NCI-H526 (cell line): Measurements from ENCODE around the gene SMCO2.

Source experiments
- DNase-seq, 2 experiments: peaks; one replicate each; lab custom pipeline; 2025; lab: John Stamatoyannopoulos, UW

SMCO2 gene

DNA sequence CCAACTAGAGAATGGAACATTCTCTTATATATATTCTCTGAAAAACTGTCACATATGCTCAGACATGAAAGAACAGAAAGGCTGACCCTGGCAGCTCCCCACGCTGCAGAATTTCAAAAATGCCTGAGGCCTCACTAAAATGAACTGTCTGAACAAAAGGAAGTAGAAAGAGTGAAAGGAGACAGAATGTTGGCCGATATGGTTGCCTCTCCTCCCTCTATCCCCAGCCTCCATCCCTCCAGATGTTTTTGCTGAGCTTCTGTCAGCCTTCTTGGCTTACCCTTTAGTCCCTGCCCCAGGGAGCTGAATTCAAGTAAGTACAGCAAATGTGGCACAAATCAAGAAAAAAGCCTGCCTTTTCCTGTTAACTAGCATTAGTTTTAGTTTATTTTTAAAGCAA, 6.9 kb downstream of the SMCO2 start:
- no peak for DNase-seq

- no peak for DNase-seq
These were observed 9.1 kb downstream of the SMCO2 start for GRCh38 chr12:27455589-27455988.

DNA sequence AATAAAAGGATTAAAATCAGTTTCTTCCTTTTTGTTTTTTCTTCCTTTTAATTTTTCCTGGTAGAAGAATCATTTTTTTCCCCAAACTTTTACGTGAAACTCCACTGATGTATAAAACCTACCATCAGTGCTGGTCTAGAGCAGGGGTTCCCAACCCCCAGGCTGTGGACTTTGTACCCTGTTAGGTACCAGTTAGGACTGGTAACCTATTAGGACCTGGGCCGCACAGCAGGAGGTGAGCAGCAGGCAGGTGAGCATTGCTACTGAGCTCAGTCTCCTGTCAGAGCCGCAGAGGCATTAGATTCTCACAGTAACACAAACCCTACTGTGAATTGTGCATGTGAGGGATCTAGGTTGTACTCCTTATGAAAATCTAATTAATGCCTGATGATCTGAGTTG, 10.1 kb downstream of the SMCO2 start:
- peak; percentile 22 to 72 for DNase-seq

- DNase-seq = peak in 1 of 2 experiments; percentile 8
These were observed 14.0 kb downstream of the SMCO2 start for GRCh38 chr12:27460471-27460978.

GRCh38 chr12:27462151-27462694, 15.7 kb downstream of the SMCO2 start:
- DNase-seq = no peak

GRCh38 chr12:27462851-27463250, 16.3 kb downstream of the SMCO2 start:
- DNase-seq = no peak

DNA sequence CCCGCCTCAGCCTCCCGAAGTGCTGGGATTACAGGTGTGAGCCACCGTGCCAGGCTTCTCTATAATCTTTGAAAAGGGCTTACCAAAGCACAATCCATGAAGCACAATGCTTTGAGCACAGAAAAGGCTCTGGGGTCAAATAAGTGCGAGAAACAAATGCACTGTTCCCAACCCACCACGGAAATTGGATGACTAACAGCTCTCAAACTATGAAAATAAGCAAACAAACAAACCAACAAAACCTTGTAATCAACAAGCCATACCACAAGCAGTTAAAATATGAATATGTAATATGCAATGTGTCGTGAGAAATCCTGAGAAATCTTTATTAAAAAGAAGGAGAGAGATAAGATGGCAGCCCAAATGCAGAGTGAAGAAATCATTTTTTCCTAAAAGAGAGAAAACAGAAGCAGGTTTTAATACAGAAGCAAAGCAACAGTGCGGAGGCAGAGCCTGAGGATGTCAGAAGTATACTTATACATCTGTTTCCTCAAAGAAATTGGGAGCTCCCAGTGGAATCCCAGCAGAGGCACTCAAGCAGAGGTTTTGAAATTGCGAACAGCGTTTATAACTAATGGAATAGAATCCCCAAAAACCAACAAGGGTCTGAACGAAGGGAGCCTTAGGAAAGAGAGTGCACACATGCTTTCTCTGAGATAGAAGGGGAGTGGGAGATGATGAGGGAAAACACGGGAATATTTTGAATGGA, 17.1 kb downstream of the SMCO2 start:
- DNase-seq = no peak

DNA sequence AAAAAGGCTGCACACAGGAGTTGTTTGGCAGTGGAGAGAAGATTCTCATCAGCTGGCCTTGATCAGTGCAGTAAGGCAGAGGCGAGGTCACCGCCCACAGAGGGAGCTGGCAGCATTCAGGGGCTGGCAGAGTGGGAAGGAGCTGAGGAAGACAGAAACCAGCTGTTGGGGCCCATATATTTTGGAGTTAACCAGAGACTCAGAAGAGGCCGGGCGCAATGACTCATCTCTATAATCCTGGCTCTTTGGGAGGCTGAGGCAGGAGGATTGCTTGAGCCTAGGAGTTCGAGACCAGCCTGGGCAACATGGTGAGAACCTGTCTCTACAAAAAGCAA, 17.7 kb downstream of the SMCO2 start:
- no peak for DNase-seq

GRCh38 chr12:27467641-27468040, 21.1 kb downstream of the SMCO2 start:
- no peak for DNase-seq

DNA sequence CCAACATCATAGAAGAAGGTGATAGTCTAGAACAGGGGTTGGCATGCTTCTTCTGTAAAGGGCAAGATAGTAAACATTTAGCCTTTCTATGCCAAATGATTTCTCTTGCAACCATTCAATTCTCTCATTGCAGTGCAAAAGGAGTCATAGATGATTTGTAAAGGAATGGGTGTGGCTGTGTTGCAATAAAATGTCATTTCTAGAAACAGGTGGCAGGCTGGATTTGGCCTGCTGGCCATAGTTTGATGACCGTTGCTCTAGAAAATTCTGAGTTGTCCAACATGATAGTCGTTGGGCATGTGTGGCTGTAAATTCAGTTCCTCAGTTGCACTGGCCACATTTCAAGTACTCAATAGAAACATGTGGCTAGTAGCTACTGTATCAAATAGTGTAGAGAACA, 21.7 kb downstream of the SMCO2 start:
- DNase-seq = no peak

DNA sequence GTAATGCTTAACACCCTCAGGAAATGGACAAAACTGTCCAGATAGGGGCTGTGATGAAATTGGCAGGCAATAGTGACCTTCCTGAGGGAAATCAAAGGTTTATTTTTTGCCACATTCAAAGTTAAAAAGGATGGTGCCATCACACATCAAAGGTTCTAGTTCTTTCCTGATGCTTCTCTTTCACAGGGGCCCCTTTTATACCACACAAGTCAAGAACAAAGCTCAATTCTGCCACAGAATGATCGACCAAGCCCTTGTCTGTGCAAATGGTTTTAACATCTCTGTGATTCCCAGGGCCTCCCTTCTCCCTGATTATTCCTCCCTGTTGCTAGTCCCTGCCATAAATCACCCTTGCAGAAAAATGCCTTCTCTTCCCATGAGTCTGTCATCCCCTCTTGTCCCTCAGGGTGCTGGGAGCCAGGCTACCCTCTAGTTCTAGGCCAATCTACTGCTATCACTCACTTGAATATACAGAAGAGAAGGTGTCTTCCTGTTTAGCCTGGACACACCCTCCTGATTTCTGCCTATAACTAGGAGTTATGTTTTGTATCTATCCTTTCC, 22.7 kb downstream of the SMCO2 start:
- DNase-seq = no peak

- no peak for DNase-seq
These were observed 26.1 kb downstream of the SMCO2 start for GRCh38 chr12:27472604-27473003.

DNA sequence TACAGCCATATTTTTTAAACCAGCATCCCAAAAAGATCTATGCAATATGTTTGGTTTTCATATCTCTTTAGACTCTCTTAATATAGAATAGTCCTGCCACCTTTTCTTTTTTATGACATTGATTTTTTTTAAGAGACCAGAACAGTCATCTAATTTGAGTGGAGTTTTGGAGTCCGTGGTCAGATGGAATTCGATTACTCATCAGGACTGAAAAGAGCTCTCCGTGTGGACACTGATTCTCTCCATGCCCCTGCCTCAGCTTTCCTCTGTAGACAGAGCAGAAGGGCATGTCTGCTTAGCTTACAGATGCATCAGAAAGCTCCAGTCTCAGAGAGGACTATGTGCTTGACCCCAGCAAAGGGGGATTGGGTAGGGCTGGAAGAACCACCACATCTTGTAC, 27.8 kb downstream of the SMCO2 start:
- no peak for DNase-seq

GRCh38 chr12:27477049-27477448, 30.5 kb downstream of the SMCO2 start:
- no peak for DNase-seq

DNA sequence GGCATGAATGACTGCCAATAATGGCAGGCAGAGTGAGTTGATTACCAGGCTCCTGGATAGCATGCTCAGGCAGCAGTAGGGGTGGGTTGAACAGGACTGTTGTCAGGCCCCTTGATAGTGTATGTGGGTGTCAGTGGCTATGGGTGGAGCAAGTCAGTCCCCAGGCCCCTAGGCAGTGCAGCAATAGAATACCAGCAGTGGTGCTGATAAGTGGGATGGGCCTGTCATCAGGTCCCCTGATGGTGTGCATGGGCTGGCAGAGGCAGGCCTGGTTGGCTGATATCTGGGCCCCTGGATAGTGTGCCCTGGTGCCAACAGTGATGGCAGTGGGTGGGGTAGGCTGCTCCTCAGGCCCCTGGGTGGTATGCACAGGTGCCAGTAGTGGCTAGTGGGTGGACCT, 32.4 kb downstream of the SMCO2 start:
- DNase-seq = no peak

DNA sequence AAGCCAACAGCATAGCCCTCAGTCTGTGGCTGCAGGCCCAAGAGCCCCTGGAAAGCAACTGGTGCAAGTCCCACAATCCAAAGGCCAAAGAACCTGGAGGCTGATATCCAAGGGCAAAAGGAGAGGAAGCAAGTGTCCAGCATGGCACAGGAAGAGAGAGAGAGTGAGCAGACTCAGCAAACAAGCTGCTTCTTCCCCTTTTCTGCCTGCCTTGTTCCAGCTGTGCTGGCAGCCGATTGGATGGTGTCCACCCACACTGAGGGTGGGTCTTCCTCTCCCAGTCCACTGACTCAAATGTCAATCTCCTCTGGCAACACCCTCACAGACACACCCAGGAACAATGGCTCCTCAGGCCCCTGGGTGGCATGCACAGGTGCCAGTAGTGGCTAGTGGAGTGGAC, 33.5 kb downstream of the SMCO2 start:
- no peak for DNase-seq

DNA sequence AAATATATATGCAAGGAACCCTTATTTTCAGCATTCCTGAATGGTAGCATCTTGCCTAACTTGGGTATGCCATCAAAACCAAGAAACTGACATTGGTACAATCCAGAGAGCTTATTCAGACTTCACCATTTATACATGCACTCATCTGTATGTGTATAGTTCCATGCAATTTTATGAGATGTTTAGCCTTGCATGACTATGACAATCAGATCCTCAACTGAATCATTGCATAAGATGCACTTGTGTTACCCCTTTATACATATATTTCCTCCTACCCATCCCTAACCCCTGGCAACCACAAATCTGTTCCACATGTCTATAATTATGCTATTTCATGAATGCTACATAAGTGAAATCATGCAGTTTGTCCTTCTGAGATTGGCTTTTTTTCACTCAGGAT, 40.4 kb downstream of the SMCO2 start:
- no peak for DNase-seq

DNA sequence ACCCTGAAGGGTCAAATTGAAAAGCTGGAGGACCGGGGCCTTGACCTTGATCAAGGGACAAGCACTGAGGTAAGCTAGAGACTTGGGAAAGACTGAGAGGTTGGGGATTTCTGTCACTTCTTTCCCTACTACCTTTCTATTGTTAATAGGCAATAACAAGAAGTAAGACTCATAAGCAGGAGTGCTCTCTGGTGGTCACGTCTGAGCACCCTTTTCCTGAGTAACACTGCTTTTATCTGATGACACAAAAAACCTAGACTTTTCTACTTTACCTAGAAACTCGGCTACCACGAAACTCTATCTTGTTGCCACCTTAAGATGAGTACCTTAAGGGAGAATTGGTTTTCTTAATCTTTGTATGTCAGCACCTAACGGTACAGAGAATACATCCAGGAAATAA, 41.9 kb downstream of the SMCO2 start:
- peak in 1 of 2 experiments; percentile 13 for DNase-seq

DNA sequence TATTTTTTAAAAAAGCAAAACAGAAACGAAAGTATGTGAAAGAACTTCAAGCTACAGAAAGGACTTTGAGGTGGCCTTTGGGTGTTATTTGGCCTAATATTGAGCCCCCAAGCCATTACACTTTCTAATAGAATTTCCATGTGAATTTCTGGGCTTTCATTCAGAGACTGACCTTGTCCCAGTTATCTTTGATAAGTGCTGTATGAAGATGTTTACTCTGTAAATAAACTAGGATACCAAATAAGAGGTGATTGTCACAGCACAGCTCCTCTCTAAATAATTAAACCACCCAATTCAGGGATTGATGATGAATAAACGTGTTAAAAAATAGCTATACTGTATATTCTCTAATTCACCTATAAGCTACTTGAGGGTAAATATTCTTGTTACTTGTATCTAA, 44.7 kb downstream of the SMCO2 start:
- no peak for DNase-seq

GRCh38 chr12:27493260-27493940, 46.9 kb downstream of the SMCO2 start:
- no peak for DNase-seq

DNA sequence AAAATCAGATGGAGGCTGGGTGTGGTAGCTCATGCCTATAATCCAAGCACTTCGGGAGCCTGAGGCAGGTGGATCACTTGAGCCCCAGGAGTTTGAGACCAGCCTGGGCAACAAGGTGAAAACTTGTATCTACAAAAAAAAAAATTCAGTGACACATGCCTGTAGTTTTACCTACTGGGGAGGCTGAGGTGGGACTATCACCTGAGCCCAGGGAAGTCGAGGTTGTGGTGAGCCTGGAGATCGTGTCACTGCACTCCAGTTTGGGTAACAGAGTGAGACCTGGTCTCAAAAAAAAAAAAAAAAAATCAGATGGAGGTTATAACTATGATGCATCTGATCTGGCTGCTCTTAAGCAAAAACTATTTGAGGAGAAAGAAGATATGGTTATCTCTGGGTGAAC, 50.9 kb downstream of the SMCO2 start:
- DNase-seq = no peak

DNA sequence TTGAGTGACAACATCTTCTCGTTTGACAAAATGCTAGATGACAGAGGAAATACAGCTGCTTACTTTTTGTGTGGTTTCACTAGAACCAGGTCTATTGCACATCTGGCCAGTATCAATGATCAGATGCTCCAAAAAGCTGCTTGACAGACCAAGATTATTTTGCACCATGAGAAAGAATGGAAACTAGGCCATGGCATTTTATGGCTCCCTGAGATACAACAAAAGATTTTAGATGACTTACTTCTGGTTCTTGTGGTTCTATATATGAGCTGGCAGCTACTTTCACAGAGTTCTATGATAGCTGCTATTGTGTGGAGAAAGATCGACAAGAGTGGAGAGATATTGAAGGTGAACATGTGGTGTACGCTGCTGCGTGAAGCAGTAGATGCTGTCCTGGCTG, 51.6 kb downstream of the SMCO2 start:
- no peak for DNase-seq

DNA sequence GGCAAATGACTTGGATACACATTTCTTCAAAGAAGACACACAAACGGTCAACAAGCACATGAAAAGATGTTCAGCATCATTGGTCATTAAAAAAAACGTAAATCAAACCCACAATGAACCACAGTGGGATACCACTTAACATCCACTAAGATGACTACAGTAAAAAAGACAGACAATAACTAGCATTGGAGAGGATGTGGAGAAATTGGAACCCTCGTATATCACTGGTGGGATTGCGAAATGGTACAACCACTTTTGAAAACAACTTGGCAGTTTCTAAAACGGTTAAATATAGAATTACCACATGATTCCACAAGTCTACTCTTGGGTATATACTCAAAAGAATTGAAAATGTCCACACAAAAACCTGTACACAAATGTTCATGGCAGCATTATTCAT, 52.2 kb downstream of the SMCO2 start:
- DNase-seq = no peak
